ENCODE measurements around the gene TCF12.

TCF12 gene

GRCh38 chr15:57307527-57308169, 389.2 kb downstream of the TCF12 start:
- DNase-seq = no peak

- DNase-seq = no peak
Measured at GRCh38 chr15:57308170-57308545, 389.7 kb downstream of the TCF12 start.

GRCh38 chr15:57309856-57310760, 391.7 kb downstream of the TCF12 start:
- no peak for DNase-seq

- DNase-seq = no peak
Measured at GRCh38 chr15:57310876-57311275, 392.4 kb downstream of the TCF12 start.

- no peak for DNase-seq
Measured at GRCh38 chr15:57312006-57312317, 393.5 kb downstream of the TCF12 start.

- no peak for DNase-seq
Measured at GRCh38 chr15:57312318-57313133, 394.1 kb downstream of the TCF12 start.

- no peak for DNase-seq
Measured at GRCh38 chr15:57313134-57313483, 394.7 kb downstream of the TCF12 start.

GRCh38 chr15:57314221-57314620, 395.8 kb downstream of the TCF12 start:
- no peak for DNase-seq

- DNase-seq = no peak
Measured at GRCh38 chr15:57316451-57316850, 398.0 kb downstream of the TCF12 start.

GRCh38 chr15:57319226-57319918, 400.9 kb downstream of the TCF12 start:
- no peak for DNase-seq

GRCh38 chr15:57319919-57320560, 401.6 kb downstream of the TCF12 start:
- no peak for DNase-seq

GRCh38 chr15:57320631-57321220, 402.3 kb downstream of the TCF12 start:
- no peak for DNase-seq

GRCh38 chr15:57321485-57321884, 403.0 kb downstream of the TCF12 start:
- DNase-seq = no peak

GRCh38 chr15:57321973-57322601, 403.6 kb downstream of the TCF12 start:
- DNase-seq = no peak

- DNase-seq = no peak
Measured at GRCh38 chr15:57322602-57323250, 404.3 kb downstream of the TCF12 start.

GRCh38 chr15:57323299-57323805, 404.9 kb downstream of the TCF12 start:
- no peak for DNase-seq

- DNase-seq = no peak
Measured at GRCh38 chr15:57323806-57324589, 405.6 kb downstream of the TCF12 start.

GRCh38 chr15:57324590-57324890, 406.1 kb downstream of the TCF12 start:
- no peak for DNase-seq

GRCh38 chr15:57324944-57325679, 406.7 kb downstream of the TCF12 start:
- no peak for DNase-seq

- no peak for DNase-seq
Measured at GRCh38 chr15:57326196-57326595, 407.8 kb downstream of the TCF12 start.
